Stomach (tissue), 9 donors: Measurements from ENCODE around the gene SNAP23. TPM values are rescaled to one million over a fixed set of nuclear protein-coding genes. Genes with fewer than 3 reads are reported as not detected.
"Not testable (repeated sequence)": the region's sequence is repeated elsewhere in the genome, so short reads cannot be mapped to it uniquely, and the experiment has no call there.

Source experiments
- DNase-seq, 2 donors: peaks; one replicate each; pipeline versions ENCODE4 v3.0.0 to v3.0.0-alpha.2; 2013 to 2019
- H3K27ac ChIP-seq, 5 donors: fragments of 200-600 bp in 4 of 5; sonication (generic) in 4 of 5; one replicate each; pipeline ENCODE4 v1.5.1; 2013 to 2019; ENCODE audit warnings: mild to moderate bottlenecking in 1 of 5, moderate library complexity in 1 of 5
- H3K27me3 ChIP-seq, 3 donors: fragments of 200-600 bp; sonication (generic); one replicate each; pipeline ENCODE4 v1.5.1; 2017 to 2019; ENCODE audit warnings: mixed run types in 1 of 3
- H3K36me3 ChIP-seq, 4 donors: fragments of 200-600 bp; sonication (generic); 1 replicate in 3 of 4; 2 replicates in 1 of 4; pipeline ENCODE4 v1.5.1; 2016 to 2019
- H3K4me1 ChIP-seq, 4 donors: fragments of 200-600 bp; sonication (generic); one replicate each; pipeline ENCODE4 v1.5.1; 2016 to 2019
- H3K4me3 ChIP-seq, 4 donors: fragments of 200-600 bp; sonication (generic) in 3 of 4; one replicate each; pipeline ENCODE4 v1.5.1; 2016 to 2019; ENCODE audit warnings: mild to moderate bottlenecking in 1 of 4
- H3K9me3 ChIP-seq, 4 donors: fragments of 200-600 bp; sonication (generic); one replicate each; pipeline ENCODE4 v1.5.1; 2016 to 2019
- EP300 ChIP-seq: sonication (generic); formaldehyde crosslinking; IDR thresholded peaks from one replicate; pipeline ENCODE4 v1.6.1; 2017; ENCODE audit warnings: antibody characterized with exemption
- POLR2A ChIP-seq, 4 donors: fragments of 450-650 bp; IDR thresholded peaks; one replicate each; pipeline ENCODE4 v1.6.1; 2016; ENCODE audit warnings: antibody characterized with exemption in 4 of 4, control low read depth in 2 of 4, mild to moderate bottlenecking in 1 of 4, moderate library complexity in 1 of 4
- POLR2AphosphoS5 ChIP-seq, 3 donors: sonication (generic); formaldehyde crosslinking; IDR thresholded peaks; one replicate each; pipeline ENCODE4 v1.6.1; 2016; ENCODE audit warnings: antibody characterized with exemption in 3 of 3
- WGBS, 5 donors: extraction: QIAGEN DNeasy Blood & Tissue Kit in 3 of 5; methylation state at CpG; one replicate each; pipeline versions ENCODE4 v1.1.5 to v1.1.7; 2013 to 2018; 5-methylcytosine and 5-hydroxymethylcytosine counted together
- intact Hi-C: fragments of 100-400 bp; cut with DNase I; formaldehyde crosslinking; loops from one replicate; pipeline ENCODE4 v1.15.1; 2023; ENCODE audit warnings: low total_unique reads
- polyA plus RNA-seq, 3 donors: library from polyadenylated mRNA; stranded (reverse); fragments of 200-250 nt; gene quantifications; one replicate each; pipeline ENCODE4 v1.2.3, GENCODE V29; 2013
- total RNA-seq, 5 donors: library from RNA; depleted of rRNA; stranded (reverse); fragments of >200 nt; gene quantifications; one replicate each; pipeline versions ENCODE4 v1.1.0 to v1.2.3, GENCODE V29; 2014 to 2016
- TF ChIP-seq, protein P1 (sequence below), 7 experiments: fragments of 450-650 bp in 4 of 7; fragments of 200-600 bp in 3 of 7; sonication (generic) in 3 of 7; IDR thresholded peaks; one replicate each; pipeline ENCODE4 v1.5.1; 2016 to 2019; ENCODE audit warnings: antibody characterized with exemption in 7 of 7, control low read depth in 2 of 7, mild to moderate bottlenecking in 1 of 7
- donor health status: healthy with polysubstance abuse.
- donor health status: Bipolar disorder and iron deficiency.
- donor health status: healthy.

Gene SNAP23
- total and polyA plus RNA-seq, 8 donors = 10.1 to 83.9 (median 50.6) TPM

DNA sequence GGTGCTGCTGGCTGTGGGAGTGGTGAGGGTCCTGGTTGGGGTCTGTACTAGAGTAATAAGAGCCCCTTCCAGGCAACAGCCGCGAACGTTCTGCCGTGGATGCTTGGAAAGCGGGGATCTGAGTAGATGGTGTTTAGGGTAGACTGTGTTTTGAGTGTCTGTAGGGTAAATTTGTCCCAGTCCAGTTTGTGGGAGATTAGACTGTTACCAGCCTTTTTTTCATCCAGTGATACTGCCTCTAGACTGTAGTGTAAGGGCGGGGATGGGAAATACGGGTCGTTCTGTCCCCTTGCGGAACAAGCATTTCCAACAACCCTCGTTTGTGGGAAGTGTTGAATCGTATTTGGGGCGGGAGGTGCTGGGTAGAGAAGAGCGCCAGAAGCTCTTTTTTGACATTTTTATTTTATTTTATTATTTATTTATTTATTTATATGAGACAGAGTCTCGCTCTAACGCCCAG, 53.6 kb downstream of the SNAP23 start:
- peaks cover 18 to 58% (median 39%) of the 10 kb centered on the region in 4 donors for H3K4me1 ChIP-seq

DNA sequence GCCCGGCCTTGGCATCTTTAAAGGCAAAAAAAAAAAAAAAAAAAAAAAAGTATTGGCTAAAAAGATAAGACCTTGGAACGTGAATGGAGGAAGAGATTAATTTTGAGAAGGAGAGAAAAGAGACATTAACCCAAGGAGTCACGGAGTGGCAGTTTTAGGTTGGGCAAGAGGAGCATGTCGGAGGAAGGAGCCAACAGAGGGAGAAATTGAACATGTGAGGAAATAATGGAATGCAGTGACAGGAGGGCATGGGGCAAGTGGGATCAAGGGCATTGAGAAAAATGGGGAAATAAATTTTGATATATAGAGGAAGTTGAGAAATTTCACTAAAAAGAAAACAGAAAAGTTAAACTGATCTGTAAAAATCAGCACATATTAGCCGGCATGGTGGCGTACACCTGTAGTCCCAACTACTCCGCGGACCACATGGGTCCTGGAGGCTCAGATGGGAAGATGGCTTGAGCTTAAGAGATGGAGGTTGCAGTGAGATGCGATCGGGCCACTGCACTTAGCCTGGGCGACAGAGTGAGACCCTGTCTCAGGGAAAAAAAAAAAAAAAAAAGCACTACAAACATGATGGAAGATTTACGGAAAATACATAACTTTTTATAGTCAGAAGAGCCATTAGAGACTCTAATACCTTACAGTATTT, 54.4 kb downstream of the SNAP23 start:
- Histone ChIP-seq H3K27me3 (no peaks in the 10 kb centered on the region), H3K4me3 (peak overlapping the region; percentile 74 to 99 (median 95)), H3K27ac (peak overlapping the region in 4 of 5 donors; percentile 86 to 96 (median 94)), H3K9me3 (no peaks in the 10 kb centered on the region), H3K4me1 (peaks cover 18 to 58% (median 38%) of the 10 kb centered on the region in 4 donors), H3K36me3 (peaks cover 2 to 16% (median 11%) of the 10 kb centered on the region in 4 donors)
- 68 to 74% (median 72%) methylated on average over 12 of the region's 12 CpGs for WGBS, 5 donors
- intact Hi-C loops = no loop called here
- TF ChIP-seq POLR2AphosphoS5 (IDR thresholded peaks at IDR 0.05) (no peak), POLR2A (IDR thresholded peaks at IDR 0.05) (no peak), EP300 (no peak)
- TF ChIP-seq, protein P1, sequence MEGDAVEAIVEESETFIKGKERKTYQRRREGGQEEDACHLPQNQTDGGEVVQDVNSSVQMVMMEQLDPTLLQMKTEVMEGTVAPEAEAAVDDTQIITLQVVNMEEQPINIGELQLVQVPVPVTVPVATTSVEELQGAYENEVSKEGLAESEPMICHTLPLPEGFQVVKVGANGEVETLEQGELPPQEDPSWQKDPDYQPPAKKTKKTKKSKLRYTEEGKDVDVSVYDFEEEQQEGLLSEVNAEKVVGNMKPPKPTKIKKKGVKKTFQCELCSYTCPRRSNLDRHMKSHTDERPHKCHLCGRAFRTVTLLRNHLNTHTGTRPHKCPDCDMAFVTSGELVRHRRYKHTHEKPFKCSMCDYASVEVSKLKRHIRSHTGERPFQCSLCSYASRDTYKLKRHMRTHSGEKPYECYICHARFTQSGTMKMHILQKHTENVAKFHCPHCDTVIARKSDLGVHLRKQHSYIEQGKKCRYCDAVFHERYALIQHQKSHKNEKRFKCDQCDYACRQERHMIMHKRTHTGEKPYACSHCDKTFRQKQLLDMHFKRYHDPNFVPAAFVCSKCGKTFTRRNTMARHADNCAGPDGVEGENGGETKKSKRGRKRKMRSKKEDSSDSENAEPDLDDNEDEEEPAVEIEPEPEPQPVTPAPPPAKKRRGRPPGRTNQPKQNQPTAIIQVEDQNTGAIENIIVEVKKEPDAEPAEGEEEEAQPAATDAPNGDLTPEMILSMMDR (IDR thresholded peaks at IDR 0.05) = no peak
- DNase-seq = no peak

More for the DNA sequence above, 53.6 kb downstream of the SNAP23 start:
- peak in 1 of 2 donors; percentile 68 for DNase-seq
- H3K4me3 ChIP-seq = peak overlapping the region; percentile 74 to 99 (median 95)
- intact Hi-C loops = no loop called here
- peak overlapping the region; percentile 86 to 96 (median 93) for H3K27ac ChIP-seq
- no peaks in the 10 kb centered on the region for H3K9me3 ChIP-seq
- H3K27me3 ChIP-seq = no peaks in the 10 kb centered on the region
- 0 to 1% (median 0%) methylated on average over 15 of the region's 15 CpGs for WGBS, 5 donors
- TF ChIP-seq EP300 = no peak
- no peak for TF ChIP-seq POLR2A (IDR thresholded peaks at IDR 0.05)
- TF ChIP-seq, protein P1 (IDR thresholded peaks at IDR 0.05) = no peak
- TF ChIP-seq POLR2AphosphoS5 (IDR thresholded peaks at IDR 0.05) = no peak
- H3K36me3 ChIP-seq = peaks cover 10 to 24% (median 19%) of the 10 kb centered on the region in 4 donors

DNA sequence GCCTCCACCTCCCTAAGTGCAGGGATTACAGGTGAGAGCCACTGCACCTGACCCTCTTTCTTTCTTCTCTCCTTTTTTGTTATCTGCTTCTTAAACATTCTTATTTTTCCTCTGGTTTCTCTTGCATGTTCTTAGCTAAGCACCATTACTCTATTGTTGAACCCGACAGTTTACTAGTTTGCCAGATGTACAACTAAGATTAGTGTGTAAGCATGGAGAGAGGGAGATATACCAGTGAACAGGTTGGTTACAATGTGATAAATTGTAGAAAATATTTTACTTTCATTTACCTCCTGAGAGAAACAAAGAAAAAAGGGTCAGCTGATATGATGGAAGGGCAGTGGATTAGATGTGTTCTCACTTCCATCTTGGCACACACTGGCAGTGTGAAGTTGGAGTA, 58.1 kb downstream of the SNAP23 start:
- 40 to 74% (median 71%) methylated on average over 1 of the region's 1 CpG for WGBS, 5 donors
- Histone ChIP-seq H3K27ac (no peak overlapping the region), H3K36me3 (peaks cover under 1 to 9% (median 6%) of the 10 kb centered on the region in 4 donors), H3K4me1 (peaks cover 0 to 34% (median 16%) of the 10 kb centered on the region in 4 donors), H3K9me3 (no peaks in the 10 kb centered on the region), H3K27me3 (no peaks in the 10 kb centered on the region), H3K4me3 (no peak overlapping the region)
- DNase-seq = no peak
- intact Hi-C loops = no loop called here
- TF ChIP-seq POLR2A (IDR thresholded peaks at IDR 0.05) (no peak), EP300 (no peak), POLR2AphosphoS5 (IDR thresholded peaks at IDR 0.05) (no peak)
- TF ChIP-seq, protein P1 (IDR thresholded peaks at IDR 0.05) = no peak

DNA sequence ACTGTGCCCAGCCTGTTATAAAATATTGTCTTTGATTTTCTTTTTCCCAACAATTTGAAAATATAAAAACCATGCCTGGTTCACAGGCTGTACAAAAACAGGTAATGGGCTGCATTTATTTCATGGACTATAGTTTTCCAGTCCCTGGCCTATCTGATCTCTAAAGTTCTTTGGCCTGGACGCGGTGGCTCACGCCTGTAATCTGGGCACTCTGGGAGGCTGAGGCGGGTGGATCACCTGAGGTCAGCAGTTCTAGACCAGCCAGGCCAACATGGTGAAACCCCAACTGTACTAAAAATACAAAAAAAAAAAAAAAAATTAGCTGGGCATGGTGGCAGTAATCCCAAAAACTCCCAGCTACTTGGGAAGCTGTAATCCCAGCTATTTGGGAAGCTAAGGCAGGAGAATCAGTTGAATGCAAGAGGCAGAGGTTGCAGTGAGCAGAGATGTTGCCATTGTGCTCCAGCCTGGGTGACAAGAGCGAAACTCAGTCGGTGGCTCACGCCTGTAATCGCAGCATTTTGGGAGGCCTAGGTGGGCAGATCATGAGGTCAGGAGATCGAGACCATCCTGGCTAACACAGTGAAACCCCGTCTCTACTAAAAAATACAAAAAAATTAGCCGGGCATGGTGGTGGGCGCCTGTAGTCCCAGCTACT, 61.2 kb downstream of the SNAP23 start:
- DNase-seq, intact Hi-C loops, H3K9me3 ChIP-seq, H3K27ac ChIP-seq, H3K4me3 ChIP-seq, H3K27me3 ChIP-seq: not testable (repeated sequence)
- Histone ChIP-seq H3K4me1 (peaks cover 0 to 10% (median 4%) of the 10 kb centered on the region in 4 donors), H3K36me3 (peaks cover 9 to 40% (median 37%) of the 10 kb centered on the region in 4 donors)
- WGBS, 5 donors = 94 to 99% (median 96%) methylated on average over 9 to 12 of the region's 12 CpGs
